Activated T-helper 1 cell treated with Interleukin-2 at 50 U/mL for 16 hours (primary cell): ENCODE measurements around the gene B4GALNT1.
"Not testable (repeated sequence)": the region's sequence is repeated elsewhere in the genome, so short reads cannot be mapped to it uniquely, and the experiment has no call there.

Experiments
- DNase-seq: peaks from one replicate; pipeline ENCODE4 v3.0.0-alpha.2; 2020; ENCODE audit warnings: low read depth

Gene B4GALNT1

GRCh38 chr12:57632958-57633840 is at the start of gene B4GALNT1:
Gene B4GALNT1 (minus strand): TSS chr12:57633201. CDS start chr12:57632132, 1,069 bp downstream.
- peak; percentile 46 for DNase-seq

- no peak for DNase-seq
Observed at GRCh38 chr12:57679697-57680096, 46.7 kb upstream of the B4GALNT1 start.

GRCh38 chr12:57677947-57678346 is 44.9 kb upstream of the B4GALNT1 start:
- DNase-seq: not testable (repeated sequence)

- DNase-seq: no peak
Observed at GRCh38 chr12:57674691-57675090, 41.7 kb upstream of the B4GALNT1 start.

GRCh38 chr12:57672801-57673200 is 39.8 kb upstream of the B4GALNT1 start:
- DNase-seq: no peak

- DNase-seq: not testable (repeated sequence)
Observed at GRCh38 chr12:57671811-57672210, 38.8 kb upstream of the B4GALNT1 start.

GRCh38 chr12:57669691-57670090 is 36.7 kb upstream of the B4GALNT1 start:
- DNase-seq: not testable (repeated sequence)

GRCh38 chr12:57666897-57667296 is 33.9 kb upstream of the B4GALNT1 start:
- no peak for DNase-seq

- not testable (repeated sequence) for DNase-seq
Observed at GRCh38 chr12:57665066-57665820, 32.2 kb upstream of the B4GALNT1 start.

- no peak for DNase-seq
Observed at GRCh38 chr12:57661376-57661775, 28.4 kb upstream of the B4GALNT1 start.

GRCh38 chr12:57658890-57659289 is 25.9 kb upstream of the B4GALNT1 start:
- DNase-seq: no peak

GRCh38 chr12:57657744-57658143 is 24.7 kb upstream of the B4GALNT1 start:
- DNase-seq: no peak

GRCh38 chr12:57656408-57656807 is 23.4 kb upstream of the B4GALNT1 start:
- not testable (repeated sequence) for DNase-seq

- DNase-seq: no peak
Observed at GRCh38 chr12:57655541-57656240, 22.7 kb upstream of the B4GALNT1 start.

GRCh38 chr12:57654042-57654441 is 21.0 kb upstream of the B4GALNT1 start:
- no peak for DNase-seq

- DNase-seq: not testable (repeated sequence)
Observed at GRCh38 chr12:57646659-57647049, 13.7 kb upstream of the B4GALNT1 start.

GRCh38 chr12:57645990-57646658 is 13.1 kb upstream of the B4GALNT1 start:
- DNase-seq: not testable (repeated sequence)

- no peak for DNase-seq
Observed at GRCh38 chr12:57641699-57642442, 8.9 kb upstream of the B4GALNT1 start.

- DNase-seq: no peak
Observed at GRCh38 chr12:57640175-57641042, 7.4 kb upstream of the B4GALNT1 start.

GRCh38 chr12:57638096-57638495 is 5.1 kb upstream of the B4GALNT1 start:
- DNase-seq: no peak
